Mesendoderm (in vitro differentiated cells): ENCODE results near the gene TGFBR3.

Experiments used
- DNase-seq: peaks from one replicate; pipeline ENCODE4 v3.0.0; 2013
- H2AK5ac ChIP-seq: 2 replicates; pipeline ENCODE4 v1.6.1; 2013; ENCODE audit warnings: low read length, inconsistent platforms
- H2BK120ac ChIP-seq: 2 replicates; pipeline ENCODE4 v1.6.1; 2013; ENCODE audit warnings: low read depth, mild to moderate bottlenecking, low read length, moderate library complexity, mixed read lengths
- H2BK15ac ChIP-seq: replicated peaks from 2 replicates; pipeline ENCODE4 v1.6.1; 2013; ENCODE audit warnings: low read depth, mild to moderate bottlenecking, moderate library complexity
- H2BK5ac ChIP-seq: 2 replicates; pipeline ENCODE4 v1.6.1; 2013; ENCODE audit warnings: low read length, inconsistent platforms
- H3K18ac ChIP-seq: 2 replicates; pipeline ENCODE4 v1.6.1; 2013; ENCODE audit warnings: mild to moderate bottlenecking, low read length, mixed read lengths
- H3K23ac ChIP-seq: one replicate; pipeline ENCODE4 v1.6.1; 2013; ENCODE audit warnings: low read length
- H3K27ac ChIP-seq: 2 replicates; pipeline ENCODE4 v1.5.1; 2013; ENCODE audit warnings: low read depth, mild to moderate bottlenecking, inconsistent platforms, low read length, moderate library complexity
- H3K27me3 ChIP-seq: 2 replicates; pipeline ENCODE4 v1.6.1; 2013; ENCODE audit warnings: low read length, control low read depth, mild to moderate bottlenecking, inconsistent platforms; ENCODE audit not compliant: insufficient read depth, poor library complexity
- H3K36me3 ChIP-seq: 2 replicates; pipeline ENCODE4 v1.6.1; 2013; ENCODE audit warnings: low read length, inconsistent platforms; ENCODE audit not compliant: control insufficient read depth, insufficient read depth
- H3K4ac ChIP-seq: one replicate; pipeline ENCODE4 v1.6.1; 2013; ENCODE audit warnings: low read depth, mild to moderate bottlenecking, low read length, moderate library complexity
- H3K4me1 ChIP-seq: 2 replicates; pipeline ENCODE4 v1.6.1; 2013; ENCODE audit warnings: low read depth, low read length, inconsistent platforms; ENCODE audit not compliant: control insufficient read depth
- H3K4me2 ChIP-seq: 2 replicates; pipeline ENCODE4 v1.6.1; 2013; ENCODE audit warnings: low read length
- H3K4me3 ChIP-seq: 2 replicates; pipeline ENCODE4 v1.5.1; 2013; ENCODE audit warnings: mild to moderate bottlenecking, low read length
- H3K56ac ChIP-seq: one replicate; pipeline ENCODE4 v1.6.1; 2013; ENCODE audit warnings: low read length
- H3K79me1 ChIP-seq: 2 replicates; pipeline ENCODE4 v1.6.1; 2013; ENCODE audit warnings: low read length, inconsistent platforms
- H3K79me2 ChIP-seq: 2 replicates; pipeline ENCODE4 v1.6.1; 2013; ENCODE audit warnings: mild to moderate bottlenecking, low read length; ENCODE audit not compliant: control insufficient read depth, insufficient read depth
- H3K9ac ChIP-seq: 2 replicates; pipeline ENCODE4 v1.6.1; 2013; ENCODE audit warnings: low read length, inconsistent platforms
- H4K5ac ChIP-seq: one replicate; pipeline ENCODE4 v1.6.1; 2013; ENCODE audit warnings: low read length
- H4K8ac ChIP-seq: one replicate; pipeline ENCODE4 v1.6.1; 2013; ENCODE audit warnings: low read depth, mild to moderate bottlenecking, control low read depth, low read length, moderate library complexity
- WGBS: extraction: QIAGEN DNeasy Blood & Tissue Kit; methylation state at CpG from one replicate; pipeline ENCODE4 v1.1.7; 2013; ENCODE audit warnings: low lambda C conversion rate, missing lambda C conversion rate; ENCODE audit not compliant: insufficient coverage; ENCODE audit errors: extremely low coverage; 5-methylcytosine and 5-hydroxymethylcytosine counted together

TGFBR3 gene

GRCh38 chr1:91804546-91805023, 81.4 kb downstream of the TGFBR3 start:
- H4K5ac ChIP-seq = no peak overlapping the region
- no peak overlapping the region for H4K8ac ChIP-seq
- H2BK120ac ChIP-seq = no peak overlapping the region
- no peaks in the 10 kb centered on the region for H3K79me1 ChIP-seq
- no peak overlapping the region for H3K4me3 ChIP-seq
- no peak overlapping the region for H2AK5ac ChIP-seq
- WGBS = no CpG with 5 or more reads among the region's 13 CpGs
- H3K9ac ChIP-seq = no peak overlapping the region
- no peak overlapping the region for H2BK5ac ChIP-seq
- no peak overlapping the region for H3K4me2 ChIP-seq
- DNase-seq = no peak
- H3K4me1 ChIP-seq = no peaks in the 10 kb centered on the region
- no peak overlapping the region for H3K23ac ChIP-seq
- H3K4ac ChIP-seq = no peak overlapping the region
- H3K18ac ChIP-seq = no peak overlapping the region
- no peaks in the 10 kb centered on the region for H3K36me3 ChIP-seq
- no peaks in the 10 kb centered on the region for H3K79me2 ChIP-seq
- H3K27me3 ChIP-seq = no peaks in the 10 kb centered on the region
- H3K27ac ChIP-seq = no peak overlapping the region
- H3K56ac ChIP-seq = no peak overlapping the region
- H2BK15ac ChIP-seq = no peak overlapping the region

- no peaks in the 10 kb centered on the region for H3K27me3 ChIP-seq
- H3K4me2 ChIP-seq = no peak overlapping the region
- no peak overlapping the region for H3K9ac ChIP-seq
- H2AK5ac ChIP-seq = no peak overlapping the region
- H3K79me1 ChIP-seq = no peaks in the 10 kb centered on the region
- H3K4me1 ChIP-seq = no peaks in the 10 kb centered on the region
- no peak for DNase-seq
- H4K8ac ChIP-seq = no peak overlapping the region
- no peak overlapping the region for H2BK120ac ChIP-seq
- H3K18ac ChIP-seq = no peak overlapping the region
- no peak overlapping the region for H3K56ac ChIP-seq
- no peak overlapping the region for H4K5ac ChIP-seq
- no peak overlapping the region for H2BK15ac ChIP-seq
- H2BK5ac ChIP-seq = no peak overlapping the region
- H3K23ac ChIP-seq = no peak overlapping the region
- no peak overlapping the region for H3K4me3 ChIP-seq
- H3K4ac ChIP-seq = no peak overlapping the region
- H3K36me3 ChIP-seq = no peaks in the 10 kb centered on the region
- no peak overlapping the region for H3K27ac ChIP-seq
- H3K79me2 ChIP-seq = no peaks in the 10 kb centered on the region
- WGBS = no CpG with 5 or more reads among the region's 6 CpGs
Measured at GRCh38 chr1:91803847-91804545, 82.0 kb downstream of the TGFBR3 start.

- no peak overlapping the region for H3K18ac ChIP-seq
- no peak for DNase-seq
- no peak overlapping the region for H2BK15ac ChIP-seq
- peaks cover 2% of the 10 kb centered on the region for H3K4me1 ChIP-seq
- H3K27me3 ChIP-seq = no peaks in the 10 kb centered on the region
- no peak overlapping the region for H3K56ac ChIP-seq
- H3K4me3 ChIP-seq = no peak overlapping the region
- no peak overlapping the region for H3K23ac ChIP-seq
- H4K8ac ChIP-seq = no peak overlapping the region
- H2BK120ac ChIP-seq = no peak overlapping the region
- H2AK5ac ChIP-seq = no peak overlapping the region
- no peak overlapping the region for H3K27ac ChIP-seq
- no peak overlapping the region for H3K9ac ChIP-seq
- H3K79me1 ChIP-seq = no peaks in the 10 kb centered on the region
- no CpG with 5 or more reads among the region's 8 CpGs for WGBS
- no peak overlapping the region for H3K4me2 ChIP-seq
- no peaks in the 10 kb centered on the region for H3K79me2 ChIP-seq
- no peak overlapping the region for H2BK5ac ChIP-seq
- H3K36me3 ChIP-seq = no peaks in the 10 kb centered on the region
- no peak overlapping the region for H4K5ac ChIP-seq
- H3K4ac ChIP-seq = no peak overlapping the region
Measured at GRCh38 chr1:91803123-91803522, 82.8 kb downstream of the TGFBR3 start.

GRCh38 chr1:91801496-91802115, 84.3 kb downstream of the TGFBR3 start:
- H3K79me2 ChIP-seq = no peaks in the 10 kb centered on the region
- no peak for DNase-seq
- no CpG with 5 or more reads among the region's 3 CpGs for WGBS

GRCh38 chr1:91799863-91800262, 86.1 kb downstream of the TGFBR3 start:
- Histone ChIP-seq H3K79me2 (no peaks in the 10 kb centered on the region), H3K4ac (no peak overlapping the region), H3K18ac (no peak overlapping the region), H3K4me3 (no peak overlapping the region), H4K5ac (no peak overlapping the region), H2BK5ac (no peak overlapping the region), H3K23ac (no peak overlapping the region), H3K36me3 (no peaks in the 10 kb centered on the region), H3K4me1 (peaks cover 2% of the 10 kb centered on the region), H3K4me2 (no peak overlapping the region), H2BK15ac (no peak overlapping the region), H3K27ac (no peak overlapping the region), H3K9ac (no peak overlapping the region), H4K8ac (no peak overlapping the region), H3K79me1 (no peaks in the 10 kb centered on the region), H2AK5ac (no peak overlapping the region), H3K27me3 (no peaks in the 10 kb centered on the region), H2BK120ac (no peak overlapping the region), H3K56ac (no peak overlapping the region)
- no CpG with 5 or more reads among the region's 3 CpGs for WGBS
- no peak for DNase-seq

More at GRCh38 chr1:91801496-91802115, 84.3 kb downstream of the TGFBR3 start:
- Histone ChIP-seq H3K36me3 (no peaks in the 10 kb centered on the region), H2BK15ac (no peak overlapping the region), H3K56ac (no peak overlapping the region), H3K27me3 (no peaks in the 10 kb centered on the region), H2AK5ac (no peak overlapping the region), H3K79me1 (no peaks in the 10 kb centered on the region), H3K23ac (no peak overlapping the region), H3K27ac (no peak overlapping the region), H3K4me3 (no peak overlapping the region), H4K5ac (no peak overlapping the region), H4K8ac (no peak overlapping the region), H3K4me1 (peaks cover 2% of the 10 kb centered on the region), H3K4me2 (no peak overlapping the region), H3K18ac (no peak overlapping the region), H2BK5ac (no peak overlapping the region), H2BK120ac (no peak overlapping the region), H3K4ac (no peak overlapping the region), H3K9ac (no peak overlapping the region)
